NCI-H82 treated with DMSO at 0.1 percent for 48 hours (cell line): Measurements from ENCODE around the gene BIN2.
"Not testable (repeated sequence)": the region's sequence is repeated elsewhere in the genome, so short reads cannot be mapped to it uniquely, and the experiment has no call there.

Experiments used
- DNase-seq: peaks from one replicate; lab custom pipeline; 2025; ENCODE audit not compliant: unreplicated experiment; lab: John Stamatoyannopoulos, UW

The BIN2 gene

DNA sequence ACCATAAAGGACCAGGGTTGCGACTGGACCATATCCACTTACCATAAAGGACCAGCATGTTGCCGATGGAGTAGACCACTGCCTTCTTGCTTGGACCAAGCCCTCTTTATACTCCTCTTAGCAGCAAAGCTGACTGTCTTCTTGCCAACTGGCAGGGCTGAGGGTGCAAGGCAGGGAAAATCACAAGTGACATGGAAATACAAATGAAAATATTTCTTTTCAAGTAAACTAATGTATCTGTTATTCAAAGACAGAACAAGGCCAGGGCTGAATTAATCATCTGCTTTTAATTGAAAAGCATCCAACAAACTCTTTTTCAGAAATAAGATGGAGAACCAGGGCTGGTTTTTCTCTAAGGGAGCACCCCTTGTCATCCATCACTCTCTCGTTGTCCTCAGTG is 22.6 kb upstream of the BIN2 start, which contains the start of gene CELA1:
TSS of gene CELA1 (minus strand) at position 99 of the 400 bp plus-strand sequence. CDS start at position 58, 41 bp downstream.
- no peak for DNase-seq

- no peak for DNase-seq
These were observed 21.7 kb upstream of the BIN2 start for GRCh38 chr12:51345681-51346080.

DNA sequence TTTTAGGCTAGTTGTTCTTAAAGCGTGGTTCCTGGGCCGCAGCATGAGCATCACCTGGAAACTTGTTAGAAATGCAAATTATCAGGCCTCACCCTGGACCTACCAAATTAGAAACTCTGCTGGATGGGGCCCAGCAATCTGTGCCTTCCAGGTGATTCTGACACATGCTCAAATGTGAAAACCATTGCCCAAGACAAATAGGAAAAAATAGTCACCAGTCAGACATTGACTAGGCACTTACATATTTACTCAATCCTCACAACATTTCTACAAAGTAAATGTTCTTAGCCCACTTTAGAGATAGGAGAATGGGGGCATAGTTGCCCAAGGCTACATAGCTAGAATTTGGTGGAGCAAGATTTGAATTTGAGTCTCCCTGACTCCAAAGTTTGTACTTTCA is 19.2 kb upstream of the BIN2 start:
- DNase-seq: no peak

GRCh38 chr12:51342416-51342815 is 18.4 kb upstream of the BIN2 start:
- no peak for DNase-seq

- DNase-seq: peak; percentile 19
These were observed 17.5 kb upstream of the BIN2 start for GRCh38 chr12:51341251-51342007.

DNA sequence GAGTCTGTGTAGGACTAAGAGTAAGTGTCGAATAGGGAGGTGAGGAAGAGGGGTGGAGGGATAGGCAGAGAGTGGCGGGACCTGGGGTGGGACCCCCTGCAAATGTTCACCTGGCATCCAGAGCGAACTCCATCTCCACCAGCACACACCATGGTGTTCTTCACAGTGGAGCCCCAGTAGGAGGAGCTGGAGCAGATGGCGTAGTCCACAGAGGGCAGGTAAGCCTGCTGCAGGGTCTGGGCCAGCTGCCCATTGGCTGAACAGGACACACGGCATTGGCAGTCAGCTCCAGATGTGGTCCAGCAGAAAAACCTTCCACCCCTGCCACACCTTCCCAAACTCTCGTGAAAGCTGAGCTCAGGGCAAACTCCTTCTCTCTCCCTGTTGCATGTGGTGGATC is 15.8 kb upstream of the BIN2 start:
- DNase-seq: no peak

DNA sequence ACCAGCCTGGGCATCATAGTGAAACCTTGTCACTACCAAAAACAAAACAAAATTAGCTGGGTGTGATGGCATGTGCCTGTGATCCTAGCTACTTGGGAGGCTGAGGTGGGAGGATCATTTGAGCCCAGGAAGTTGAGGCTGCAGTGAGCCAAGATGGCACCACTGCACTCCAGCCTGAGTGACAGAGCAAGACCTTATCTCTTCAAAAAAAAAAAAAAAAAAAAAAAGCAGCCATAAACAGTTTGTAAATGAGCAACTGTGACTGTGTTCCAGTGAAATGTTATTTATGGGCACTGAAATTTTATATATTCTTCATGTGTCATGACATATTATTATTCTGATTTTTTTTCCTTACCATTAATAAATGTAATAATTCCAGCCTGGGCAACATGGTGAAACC is 13.4 kb upstream of the BIN2 start:
- DNase-seq: not testable (repeated sequence)

DNA sequence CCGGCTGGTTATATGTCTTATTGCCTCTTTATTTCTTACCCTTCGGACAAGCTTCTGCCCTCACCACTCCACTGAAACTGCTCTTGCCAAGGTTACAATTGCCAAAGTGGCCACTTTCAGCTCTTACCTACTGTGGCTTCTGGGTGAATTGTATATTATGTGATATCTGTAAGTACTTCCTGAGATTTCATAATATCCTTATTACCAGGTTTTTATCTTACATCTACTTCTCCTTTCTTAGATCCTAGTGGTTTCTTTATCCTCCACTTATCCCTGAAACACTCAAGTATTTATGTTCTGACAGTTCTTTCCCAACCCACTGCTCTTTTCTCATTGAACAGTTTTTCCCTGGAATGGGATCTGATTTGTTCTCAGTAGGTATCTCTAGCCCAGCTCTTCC is 12.0 kb upstream of the BIN2 start:
- no peak for DNase-seq

DNA sequence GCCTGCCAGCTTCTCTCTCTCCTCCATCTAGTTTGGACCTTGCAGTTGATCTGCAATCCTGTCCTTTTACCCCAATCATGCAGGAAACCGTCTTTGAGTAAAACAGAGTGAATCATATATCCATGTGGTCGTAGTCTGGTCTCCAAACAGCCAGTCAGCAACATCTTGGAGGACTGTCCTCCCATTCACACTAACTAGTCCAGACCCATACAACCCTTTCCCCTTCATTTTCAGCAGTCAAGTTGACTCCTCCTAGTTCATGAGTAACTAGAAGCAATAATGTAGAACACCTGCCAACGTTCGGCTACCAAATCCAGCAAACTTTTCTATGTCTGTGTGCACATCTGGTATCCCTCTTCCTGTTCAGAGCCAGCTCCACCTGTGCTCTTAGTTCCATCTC is 10.8 kb upstream of the BIN2 start:
- DNase-seq: no peak

DNA sequence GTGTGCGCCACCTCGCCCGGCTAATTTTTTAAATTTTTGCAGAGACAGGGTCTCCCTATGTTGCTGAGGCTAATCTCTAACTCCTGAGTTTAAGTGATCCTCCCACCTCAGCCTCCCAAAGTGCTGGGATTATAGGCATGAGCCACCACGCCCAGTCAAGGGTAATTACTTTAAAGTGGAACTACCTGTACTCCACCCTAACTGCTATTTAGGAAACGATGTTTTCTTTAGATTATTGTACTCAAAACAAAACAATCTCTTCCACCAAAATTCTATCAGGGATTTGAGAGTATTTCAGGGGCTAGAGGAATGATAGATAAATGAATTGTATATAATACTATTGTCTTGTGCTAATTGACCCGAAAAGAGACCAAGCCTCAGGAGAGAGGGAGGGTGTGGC is 9.6 kb upstream of the BIN2 start:
- DNase-seq: no peak

- DNase-seq: no peak
These were observed 6.2 kb upstream of the BIN2 start for GRCh38 chr12:51330186-51330585.

GRCh38 chr12:51329742-51330141 is 5.8 kb upstream of the BIN2 start:
- no peak for DNase-seq

DNA sequence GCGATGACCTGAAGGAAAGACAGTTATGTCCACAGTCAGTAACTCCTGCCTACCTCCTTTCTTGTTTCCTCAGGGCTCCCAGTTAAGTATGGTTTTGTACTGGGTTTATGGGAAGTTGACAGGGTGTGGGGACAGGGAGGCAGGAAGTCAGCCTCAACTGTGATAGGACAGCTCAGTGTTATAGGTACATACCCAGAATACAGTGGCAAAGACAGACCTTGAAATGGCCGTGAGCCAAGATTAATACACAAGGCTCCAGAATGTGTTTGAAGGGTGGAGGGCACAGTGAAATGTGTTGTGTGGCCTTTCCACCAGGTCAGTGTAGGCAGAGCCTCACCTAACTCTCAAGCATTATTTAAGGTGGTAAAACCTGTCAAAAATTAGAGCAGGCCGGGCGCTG is 4.6 kb upstream of the BIN2 start:
- DNase-seq: no peak

GRCh38 chr12:51326698-51327439 is 2.9 kb upstream of the BIN2 start:
- DNase-seq: no peak

DNA sequence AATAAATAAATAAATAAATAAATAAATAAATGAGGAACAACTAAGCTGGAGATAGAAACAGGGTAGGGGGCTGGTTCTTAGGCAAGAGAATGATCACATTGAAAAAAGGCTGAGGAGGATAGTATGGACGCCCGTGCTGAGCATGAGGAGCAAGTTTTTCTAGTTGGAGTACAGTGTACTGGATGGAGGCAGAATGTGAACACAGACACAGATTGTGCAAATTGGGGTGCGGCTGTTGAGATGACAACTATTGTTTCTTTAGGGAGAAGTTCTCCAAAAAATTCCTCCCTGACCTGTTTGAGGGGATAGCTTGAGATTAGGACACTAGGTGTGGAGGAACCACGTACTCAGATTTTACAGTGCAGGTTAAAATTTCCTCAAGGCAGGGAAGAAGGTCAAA is 979 bp upstream of the BIN2 start:
- DNase-seq: no peak

- no peak for DNase-seq
These were observed 535 bp downstream of the BIN2 start for GRCh38 chr12:51323317-51323960.

- no peak for DNase-seq
These were observed 1.5 kb downstream of the BIN2 start for GRCh38 chr12:51322452-51322851.

DNA sequence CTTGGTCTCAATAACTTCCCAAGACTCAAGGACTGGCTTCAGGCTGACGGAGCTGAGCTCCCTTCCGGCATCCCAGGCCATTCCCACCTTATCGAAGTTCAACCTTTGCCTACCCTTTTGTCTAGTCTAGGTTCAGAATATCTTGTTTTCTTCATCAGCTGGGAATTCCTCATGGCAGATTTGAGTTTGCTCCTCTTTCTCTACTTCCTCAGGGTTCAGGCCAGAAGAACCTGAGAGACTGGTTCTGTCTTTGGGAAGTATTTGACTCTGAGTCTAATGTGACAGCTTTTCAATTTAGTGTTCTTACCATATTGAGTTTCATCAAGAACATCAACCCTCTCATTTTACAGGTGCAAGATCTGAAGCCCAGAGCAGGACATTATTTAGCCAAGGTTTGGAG is 2.1 kb downstream of the BIN2 start:
- DNase-seq: no peak

DNA sequence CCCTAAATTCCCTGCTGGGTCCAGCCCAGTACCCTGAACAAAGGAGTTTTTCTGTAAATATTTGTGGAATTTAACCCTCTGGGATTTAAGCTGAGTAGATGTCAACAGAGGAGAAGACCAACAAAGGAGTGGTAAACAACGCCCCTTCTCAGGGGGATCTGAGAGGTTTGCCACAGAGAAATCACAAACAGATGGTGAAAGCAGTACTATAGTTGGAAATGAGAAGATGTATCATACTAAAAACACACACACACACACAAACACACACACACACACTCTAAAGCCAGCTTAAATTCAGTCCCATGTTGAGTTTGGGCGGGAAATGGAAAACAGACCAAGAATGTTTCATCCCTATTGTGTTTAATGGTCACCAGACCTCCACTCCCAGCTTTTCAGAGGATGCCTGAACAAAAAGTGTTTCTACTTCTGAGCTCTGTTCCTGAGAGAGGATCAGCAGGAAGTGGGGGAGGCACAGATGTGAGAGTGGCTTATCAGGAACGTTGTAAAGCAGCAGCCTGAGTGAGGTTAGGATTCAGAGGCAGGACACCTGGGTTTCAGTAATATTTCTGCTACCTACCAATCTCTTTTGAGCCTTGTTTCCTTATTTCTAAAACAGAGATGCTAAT is 3.2 kb downstream of the BIN2 start:
- peak; percentile 19 for DNase-seq

DNA sequence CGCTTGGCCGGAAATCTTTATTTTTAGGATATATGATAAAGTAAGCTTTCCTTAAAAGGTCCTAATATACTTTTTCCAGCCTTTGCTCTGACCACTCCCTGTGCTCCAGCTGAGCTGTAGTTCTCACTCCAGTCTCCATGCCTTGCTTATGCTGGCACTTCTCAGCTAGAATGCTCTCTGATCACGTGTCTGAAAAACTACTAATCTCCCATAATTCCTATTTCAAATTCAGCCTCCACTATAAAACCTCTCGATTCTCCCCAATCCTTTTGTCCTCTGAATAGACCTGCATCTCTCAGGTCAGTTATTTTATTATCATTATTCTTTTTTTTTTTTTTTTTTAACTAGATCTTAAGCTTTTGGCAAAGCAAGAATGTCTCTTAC is 3.7 kb downstream of the BIN2 start:
- DNase-seq: no peak

GRCh38 chr12:51318846-51319599 is 5.0 kb downstream of the BIN2 start:
- no peak for DNase-seq
